Measurements from ENCODE around the gene MROH7. TPM values are rescaled to one million over a fixed set of nuclear protein-coding genes. Genes with fewer than 3 reads are reported as not detected.

Gene MROH7
- total and polyA plus RNA-seq, 9 of the 15 experiments (the other 6 are each of a cell fraction or from before 2014, with no cell fraction given) = not detected

GRCh38 chr1:54686155-54686554, 44.6 kb downstream of the MROH7 start:
- no peak overlapping the region for H3K27ac ChIP-seq (ENCODE audit: extremely low read depth, low read depth, low read length)
- H3K9ac ChIP-seq (ENCODE audit: insufficient read depth in 1 of 2, low read depth in 2 of 2, low read length in 2 of 2) = no peak overlapping the region
- H3K79me2 ChIP-seq (ENCODE audit: control insufficient read depth, insufficient read depth, low read length) = no peaks in the 10 kb centered on the region
- no peaks in the 10 kb centered on the region for H3K9me1 ChIP-seq (ENCODE audit: control insufficient read depth, insufficient read depth, low read length)
- intact Hi-C loops (cut with micrococcal nuclease) = no loop called here
- peaks cover 27 to 61% of the 10 kb centered on the region in 2 experiments for H3K27me3 ChIP-seq (ENCODE audit: control insufficient read depth in 2 of 2, insufficient read depth in 2 of 2, low read length in 2 of 2)
- no peaks in the 10 kb centered on the region for H3K9me3 ChIP-seq (replicated peaks; ENCODE audit: control insufficient read depth, insufficient read depth, low read depth, low read length)
- CTCF ChIA-PET (ENCODE audit: low intra/inter-chr PET ratio) = no interaction called here
- no TSS peak for BruUV-seq (replicated peaks)
- WGBS (ENCODE audit: insufficient coverage, low coverage, missing lambda C conversion rate) = 1% methylated on average over 11 of the region's 11 CpGs
- no peak overlapping the region for H3K4me3 ChIP-seq
- H4K20me1 ChIP-seq (replicated peaks; ENCODE audit: control insufficient read depth, insufficient read depth, low read length) = no peaks in the 10 kb centered on the region
- TF ChIP-seq ELF1 (tag; IDR thresholded peaks at IDR 0.05) = no peak
- no peak for TF ChIP-seq RFX1 (IDR thresholded peaks at IDR 0.05)
- no peak for TF ChIP-seq SIX5 (IDR thresholded peaks at IDR 0.05; ENCODE audit: borderline replicate concordance in 1 of 2, insufficient read depth in 1 of 2, low read depth in 1 of 2, low read length in 2 of 2)
- TF ChIP-seq RCOR1 (IDR thresholded peaks at IDR 0.05; ENCODE audit: borderline replicate concordance in 1 of 2, low read depth in 2 of 2, low read length in 2 of 2) = no peak
- TF ChIP-seq THRA (IDR thresholded peaks at IDR 0.05) = no peak
- no peak for TF ChIP-seq JUN (IDR thresholded peaks at IDR 0.05; ENCODE audit: borderline replicate concordance, low read depth, low read length)
- TF ChIP-seq JUN (CRISPR knock-in tag; IDR thresholded peaks at IDR 0.05; ENCODE audit: borderline replicate concordance) = no peak
- TF ChIP-seq CUX1 (CRISPR knock-in tag; IDR thresholded peaks at IDR 0.05) = no peak
- TF ChIP-seq NUFIP1 (IDR thresholded peaks at IDR 0.05; ENCODE audit: partially characterized antibody) = no peak
- no peak for TF ChIP-seq MEF2D (tag; conservative IDR thresholded peaks at IDR 0.05; ENCODE audit: low read depth)
- TF ChIP-seq ZNF77 (CRISPR knock-in tag; IDR thresholded peaks at IDR 0.05) = no peak
- TF ChIP-seq NKRF (IDR thresholded peaks at IDR 0.05; ENCODE audit: borderline replicate concordance) = no peak
- TF ChIP-seq HES1 (IDR thresholded peaks at IDR 0.05; ENCODE audit: low read depth) = no peak
- DNase-seq (ENCODE audit: extremely low read depth in 1 of 4, low spot score in 3 of 4) (no peak), FAIRE-seq (no peak), ATAC-seq (no peak)
- POLR2A ChIA-PET = interaction anchor here (1.3 to 2.3 kb wide), 2 partner anchors 14 to 15 kb away, joined by 4 to 6 read pairs; no protein-coding TSS in a partner anchor
- no peak overlapping the region for H3K4me2 ChIP-seq (ENCODE audit: insufficient read depth, low read length)
- no peaks in the 10 kb centered on the region for H3K36me3 ChIP-seq (ENCODE audit: control insufficient read depth, insufficient read depth, low read length)
- in situ Hi-C loops (cut with MboI) = loop anchor here (10.0 kb wide), 1 partner anchor 309 kb away; the partner anchor contains the start of gene BSND
- H2AFZ ChIP-seq (ENCODE audit: low read depth, low read length) = no peak overlapping the region
- H3K4me1 ChIP-seq (replicated peaks in 1 of 2; ENCODE audit: control insufficient read depth in 2 of 2, insufficient read depth in 2 of 2, low read length in 2 of 2) = peaks cover 0 to 3% of the 10 kb centered on the region in 2 experiments; a peak in 1 of 5 replicates
